Brain pericyte (primary cell): ENCODE measurements around the gene CYP4A22.
"Not testable (repeated sequence)": the region's sequence is repeated elsewhere in the genome, so short reads cannot be mapped to it uniquely, and the experiment has no call there.

ENCODE experiments used
- DNase-seq: peaks from one replicate; pipeline ENCODE4 v3.0.0-alpha.2; 2012; ENCODE audit warnings: low read depth, low spot score

Gene CYP4A22

GRCh38 chr1:47156457-47156856, 19.2 kb downstream of the CYP4A22 start:
- DNase-seq: not testable (repeated sequence)

- DNase-seq: not testable (repeated sequence)
Measured at GRCh38 chr1:47157957-47158356, 20.7 kb downstream of the CYP4A22 start.

- DNase-seq: no peak
Measured at GRCh38 chr1:47160716-47161115, 23.5 kb downstream of the CYP4A22 start.

- DNase-seq: no peak
Measured at GRCh38 chr1:47161298-47162040, 24.2 kb downstream of the CYP4A22 start.

GRCh38 chr1:47164552-47164951, 27.3 kb downstream of the CYP4A22 start:
- no peak for DNase-seq

- no peak for DNase-seq
Measured at GRCh38 chr1:47172782-47173181, 35.5 kb downstream of the CYP4A22 start.

GRCh38 chr1:47174656-47175020, 37.4 kb downstream of the CYP4A22 start:
- DNase-seq: no peak

- no peak for DNase-seq
Measured at GRCh38 chr1:47175227-47175934, 38.1 kb downstream of the CYP4A22 start.

- DNase-seq: no peak
Measured at GRCh38 chr1:47178020-47178419, 40.8 kb downstream of the CYP4A22 start.

GRCh38 chr1:47178654-47179016, 41.4 kb downstream of the CYP4A22 start:
- no peak for DNase-seq

GRCh38 chr1:47179017-47179987, 42.1 kb downstream of the CYP4A22 start:
- peak; percentile 69 for DNase-seq

- DNase-seq: no peak
Measured at GRCh38 chr1:47179988-47180563, 42.8 kb downstream of the CYP4A22 start.

GRCh38 chr1:47180603-47181094, 43.4 kb downstream of the CYP4A22 start:
- no peak for DNase-seq

- DNase-seq: no peak
Measured at GRCh38 chr1:47181095-47181954, 44.1 kb downstream of the CYP4A22 start.

- no peak for DNase-seq
Measured at GRCh38 chr1:47181955-47182675, 44.9 kb downstream of the CYP4A22 start.

- DNase-seq: no peak
Measured at GRCh38 chr1:47182676-47183235, 45.5 kb downstream of the CYP4A22 start.

GRCh38 chr1:47183308-47184089, 46.3 kb downstream of the CYP4A22 start:
- no peak for DNase-seq

GRCh38 chr1:47184090-47184821, 47.0 kb downstream of the CYP4A22 start:
- no peak for DNase-seq
